ENCODE results near the gene MAST4.

DNA sequence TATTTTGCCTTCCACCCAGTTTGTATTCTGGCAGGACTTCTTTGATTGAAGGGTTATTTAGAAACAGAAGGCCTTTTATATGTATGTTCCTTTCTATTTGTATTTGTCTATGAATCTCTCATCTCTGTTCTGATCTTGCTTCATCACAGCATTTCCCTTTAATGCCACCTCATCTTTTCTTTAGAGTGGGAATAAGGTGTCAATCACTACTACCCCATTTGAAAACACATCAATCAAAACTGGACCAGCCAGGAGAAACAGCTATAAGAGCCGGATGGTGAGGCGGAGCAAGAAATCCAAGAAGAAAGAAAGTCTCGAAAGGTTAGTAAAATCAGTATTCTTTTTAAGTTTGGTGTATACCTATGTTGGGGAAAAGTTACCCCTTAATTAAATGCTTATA, 564.1 kb downstream of the MAST4 start:
- no peak for TF ChIP-seq HOXA7 (CRISPR knock-in tag; IDR thresholded peaks at IDR 0.05)
- TF ChIP-seq, protein P1, sequence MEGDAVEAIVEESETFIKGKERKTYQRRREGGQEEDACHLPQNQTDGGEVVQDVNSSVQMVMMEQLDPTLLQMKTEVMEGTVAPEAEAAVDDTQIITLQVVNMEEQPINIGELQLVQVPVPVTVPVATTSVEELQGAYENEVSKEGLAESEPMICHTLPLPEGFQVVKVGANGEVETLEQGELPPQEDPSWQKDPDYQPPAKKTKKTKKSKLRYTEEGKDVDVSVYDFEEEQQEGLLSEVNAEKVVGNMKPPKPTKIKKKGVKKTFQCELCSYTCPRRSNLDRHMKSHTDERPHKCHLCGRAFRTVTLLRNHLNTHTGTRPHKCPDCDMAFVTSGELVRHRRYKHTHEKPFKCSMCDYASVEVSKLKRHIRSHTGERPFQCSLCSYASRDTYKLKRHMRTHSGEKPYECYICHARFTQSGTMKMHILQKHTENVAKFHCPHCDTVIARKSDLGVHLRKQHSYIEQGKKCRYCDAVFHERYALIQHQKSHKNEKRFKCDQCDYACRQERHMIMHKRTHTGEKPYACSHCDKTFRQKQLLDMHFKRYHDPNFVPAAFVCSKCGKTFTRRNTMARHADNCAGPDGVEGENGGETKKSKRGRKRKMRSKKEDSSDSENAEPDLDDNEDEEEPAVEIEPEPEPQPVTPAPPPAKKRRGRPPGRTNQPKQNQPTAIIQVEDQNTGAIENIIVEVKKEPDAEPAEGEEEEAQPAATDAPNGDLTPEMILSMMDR (IDR thresholded peaks at IDR 0.05): no peak

Measured in A549 (cell line).